PC-9 (cell line): ENCODE results near the gene HEATR5A. TPM values are rescaled to one million over a fixed set of nuclear protein-coding genes. Genes with fewer than 3 reads are reported as not detected.

Experiments used
- BruUV-seq: library from RNA; stranded (reverse); fragments of 400-500 nt; replicated peaks from 2 replicates; lab custom pipeline; 2021; lab: Mats Ljungman, UMichigan
- CTCF ChIA-PET: fragments of 300-600 bp; sonication (Branson Sonifier 250); formaldehyde crosslinking; loops from one replicate; lab custom pipeline; 2022; ENCODE audit warnings: antibody characterized with exemption; lab: Charles Lee
- POLR2A ChIA-PET: fragments of 300-600 bp; sonication (Branson Sonifier 250); formaldehyde crosslinking; loops from one replicate; lab custom pipeline; 2022; ENCODE audit warnings: antibody characterized with exemption; ENCODE audit not compliant: unreplicated experiment; lab: Charles Lee
- DNase-seq, 2 experiments: peaks; one replicate each; pipeline versions ENCODE4 v3.0.0 to v3.0.0-alpha.2; 2015 to 2022; ENCODE audit warnings: mixed read lengths in 1 of 2
- H2AFZ ChIP-seq: fragments of 200-600 bp; sonication (generic); 2 replicates; pipeline ENCODE4 v1.8.1; 2017; ENCODE audit warnings: antibody characterized with exemption
- H3F3A ChIP-seq: fragments of 200-600 bp; sonication (generic); 2 replicates; pipeline ENCODE4 v1.8.1; 2017; ENCODE audit warnings: antibody characterized with exemption, mild to moderate bottlenecking, low read depth; ENCODE audit not compliant: insufficient read depth
- H3K27ac ChIP-seq: fragments of 200-600 bp; sonication (generic); 2 replicates; pipeline ENCODE4 v1.6.1; 2016; ENCODE audit warnings: mixed run types
- H3K27me3 ChIP-seq: fragments of 200-600 bp; sonication (generic); 2 replicates; pipeline ENCODE4 v1.6.1; 2016; ENCODE audit warnings: low read depth, mixed run types; ENCODE audit not compliant: insufficient read depth
- H3K36me3 ChIP-seq: fragments of 200-600 bp; sonication (generic); 2 replicates; pipeline ENCODE4 v1.6.1; 2016; ENCODE audit warnings: low read depth, mixed run types
- H3K4me1 ChIP-seq: fragments of 200-600 bp; sonication (generic); replicated peaks from 2 replicates; pipeline ENCODE4 v1.6.1; 2016; ENCODE audit warnings: mixed run types; ENCODE audit not compliant: insufficient read depth
- H3K4me2 ChIP-seq: fragments of 200-600 bp; sonication (generic); 2 replicates; pipeline ENCODE4 v1.6.1; 2017; ENCODE audit warnings: mixed run types
- H3K4me3 ChIP-seq: fragments of 200-600 bp; sonication (generic); 2 replicates; pipeline ENCODE4 v1.6.1; 2016; ENCODE audit warnings: mixed run types
- H3K79me2 ChIP-seq: fragments of 200-600 bp; sonication (generic); 2 replicates; pipeline ENCODE4 v1.6.1; 2017; ENCODE audit warnings: low read depth, mixed run types
- H3K9me2 ChIP-seq: fragments of 200-600 bp; sonication (generic); 2 replicates; pipeline ENCODE4 v1.8.1; 2017; ENCODE audit warnings: mild to moderate bottlenecking; ENCODE audit not compliant: insufficient read depth
- H3K9me3 ChIP-seq: fragments of 200-600 bp; sonication (generic); 2 replicates; pipeline ENCODE4 v1.8.1; 2016; ENCODE audit warnings: low read depth; ENCODE audit not compliant: insufficient read depth
- H4K20me1 ChIP-seq: fragments of 200-600 bp; sonication (generic); 2 replicates; pipeline ENCODE4 v1.8.1; 2017; ENCODE audit not compliant: insufficient read depth
- CTCF ChIP-seq: fragments of 200-600 bp; sonication (generic); conservative IDR thresholded peaks from 2 replicates; pipeline ENCODE4 v1.6.1; 2017; ENCODE audit warnings: mixed run types, antibody characterized with exemption, mild to moderate bottlenecking, moderate library complexity
- EZH2 ChIP-seq: fragments of 200-600 bp; sonication (generic); IDR thresholded peaks from 2 replicates; pipeline ENCODE4 v1.8.0; 2017; ENCODE audit warnings: antibody characterized with exemption, low read depth
- intact Hi-C: fragments of 100-400 bp; cut with micrococcal nuclease; formaldehyde crosslinking; loops from one replicate; pipeline ENCODE4 v1.10.0; 2022; ENCODE audit not compliant: unreplicated experiment
- total RNA-seq: library from RNA; stranded (reverse); gene quantifications from 2 replicates; pipeline ENCODE4 v1.2.3, GENCODE V29; 2021

Gene HEATR5A
- total RNA-seq, 1 experiment from 2014 or later, result 25.7 TPM

- Histone ChIP-seq H3F3A (peaks cover 13% of the 10 kb centered on the region; the same call in 1 of the 2 replicates), H3K36me3 (no peaks in the 10 kb centered on the region), H2AFZ (no peak overlapping the region), H3K4me2 (no peak overlapping the region), H3K9me3 (no peaks in the 10 kb centered on the region), H3K4me3 (no peak overlapping the region), H3K9me2 (no peaks in the 10 kb centered on the region), H3K79me2 (no peaks in the 10 kb centered on the region), H3K4me1 (peaks cover 23% of the 10 kb centered on the region), H3K27me3 (no peaks in the 10 kb centered on the region), H4K20me1 (no peaks in the 10 kb centered on the region), H3K27ac (no peak overlapping the region)
- TF ChIP-seq CTCF, result no peak
- TF ChIP-seq EZH2, result no peak
- no peak for DNase-seq
- no TSS peak for BruUV-seq
- CTCF ChIA-PET, result no interaction called here
- intact Hi-C loops, result loop anchor here (2.0 to 10.0 kb wide), 3 partner anchors 150 to 898 kb away; partner anchors contain the start of gene HECTD1
- POLR2A ChIA-PET, result no interaction called here
Measured at GRCh38 chr14:31357279-31357678, 63.1 kb downstream of the HEATR5A start.

GRCh38 chr14:31346097-31346496, 74.3 kb downstream of the HEATR5A start:
- Histone ChIP-seq H3F3A (no peaks in the 10 kb centered on the region), H3K36me3 (no peaks in the 10 kb centered on the region), H3K27ac (no peak overlapping the region), H3K9me2 (no peaks in the 10 kb centered on the region), H3K4me3 (no peak overlapping the region), H3K27me3 (no peaks in the 10 kb centered on the region), H3K4me1 (no peaks in the 10 kb centered on the region), H3K9me3 (no peaks in the 10 kb centered on the region), H3K79me2 (no peaks in the 10 kb centered on the region), H2AFZ (no peak overlapping the region), H3K4me2 (no peak overlapping the region), H4K20me1 (no peaks in the 10 kb centered on the region)
- no peak for DNase-seq
- CTCF ChIA-PET, result interaction anchor here (0.6 kb wide), 1 partner anchor 21 kb away, joined by 3 read pairs; no protein-coding TSS in a partner anchor
- intact Hi-C loops, result no loop called here
- POLR2A ChIA-PET, result interaction anchor here (0.6 kb wide), 1 partner anchor 21 kb away, joined by 12 read pairs; no protein-coding TSS in a partner anchor
- no peak for TF ChIP-seq CTCF
- TF ChIP-seq EZH2, result no peak
- BruUV-seq, result no TSS peak

GRCh38 chr14:31341280-31341679, 79.1 kb downstream of the HEATR5A start:
- no peaks in the 10 kb centered on the region for H3K9me3 ChIP-seq
- intact Hi-C loops, result no loop called here
- BruUV-seq, result no TSS peak
- H3K4me1 ChIP-seq, result peaks cover 12% of the 10 kb centered on the region
- no peaks in the 10 kb centered on the region for H3K36me3 ChIP-seq
- H3F3A ChIP-seq, result peaks cover 7% of the 10 kb centered on the region; the same call in 1 of the 2 replicates
- no peak overlapping the region for H3K27ac ChIP-seq
- no peaks in the 10 kb centered on the region for H4K20me1 ChIP-seq
- H2AFZ ChIP-seq, result no peak overlapping the region
- POLR2A ChIA-PET, result no interaction called here
- no peak for DNase-seq
- no peak overlapping the region for H3K4me2 ChIP-seq
- H3K27me3 ChIP-seq, result no peaks in the 10 kb centered on the region
- TF ChIP-seq CTCF, result no peak
- TF ChIP-seq EZH2, result no peak
- H3K9me2 ChIP-seq, result no peaks in the 10 kb centered on the region
- H3K79me2 ChIP-seq, result no peaks in the 10 kb centered on the region
- no peak overlapping the region for H3K4me3 ChIP-seq
- CTCF ChIA-PET, result no interaction called here
